ENCODE measurements around the gene TIPARP. TPM values are rescaled to one million over a fixed set of nuclear protein-coding genes. Genes with fewer than 3 reads are reported as not detected.

TIPARP gene
- total and polyA plus RNA-seq, 4 donors = 4.4 to 13.6 (median 8.8) TPM

DNA sequence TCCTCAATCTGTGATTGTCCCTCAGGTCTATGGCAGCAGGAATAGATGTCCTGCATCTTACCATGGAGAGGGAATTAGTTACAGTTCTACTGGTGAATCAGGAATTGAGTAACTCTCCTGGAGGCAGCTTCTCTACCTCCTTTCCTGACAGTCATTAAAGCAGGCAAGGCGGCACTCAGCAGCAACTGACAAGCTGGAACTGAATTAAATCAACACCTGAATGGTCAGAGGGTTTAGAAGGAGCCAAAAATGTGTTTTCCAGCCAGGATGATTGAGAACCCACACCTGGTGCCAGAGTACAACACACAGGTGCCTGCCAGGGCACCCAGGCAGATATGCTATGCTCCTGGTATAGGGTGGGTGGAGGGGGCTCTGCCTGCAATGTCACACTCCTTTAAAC is 43.1 kb upstream of the TIPARP start (continued):
- TF ChIP-seq GABPA (IDR thresholded peaks at IDR 0.05 in 1 of 2, conservative IDR thresholded peaks at IDR 0.05 in 1 of 2) = no peak

- Histone ChIP-seq H3K4me3 (ENCODE audit: low read depth in 1 of 3, low read length in 3 of 3) (no peak overlapping the region), H3K27me3 (ENCODE audit: control insufficient read depth in 4 of 4, insufficient read depth in 4 of 4, low read length in 3 of 4) (no peaks in the 10 kb centered on the region), H3K36me3 (ENCODE audit: control insufficient read depth in 4 of 4, insufficient read depth in 3 of 4, low read depth in 1 of 4, low read length in 3 of 4) (no peaks in the 10 kb centered on the region), H3K9me3 (ENCODE audit: control insufficient read depth in 4 of 4, low read length in 3 of 4) (no peaks in the 10 kb centered on the region), H3K27ac (ENCODE audit: low read depth in 1 of 2, low read length in 2 of 2) (no peak overlapping the region), H3K4me1 (ENCODE audit: control insufficient read depth in 4 of 4, insufficient read depth in 4 of 4, low read length in 3 of 4) (no peaks in the 10 kb centered on the region), H3K9ac (ENCODE audit: low read depth in 1 of 2, low read length in 2 of 2) (no peak overlapping the region)
- WGBS = 91% methylated on average over 4 of the region's 4 CpGs
- DNase-seq (ENCODE audit: low spot score) = no peak
- TF ChIP-seq TAF1 (conservative IDR thresholded peaks at IDR 0.05) (no peak), FOXA2 (IDR thresholded peaks at IDR 0.05) (no peak), HNF4A (conservative IDR thresholded peaks at IDR 0.05) (no peak)
Measured at GRCh38 chr3:156632601-156633000, 41.8 kb upstream of the TIPARP start.

DNA sequence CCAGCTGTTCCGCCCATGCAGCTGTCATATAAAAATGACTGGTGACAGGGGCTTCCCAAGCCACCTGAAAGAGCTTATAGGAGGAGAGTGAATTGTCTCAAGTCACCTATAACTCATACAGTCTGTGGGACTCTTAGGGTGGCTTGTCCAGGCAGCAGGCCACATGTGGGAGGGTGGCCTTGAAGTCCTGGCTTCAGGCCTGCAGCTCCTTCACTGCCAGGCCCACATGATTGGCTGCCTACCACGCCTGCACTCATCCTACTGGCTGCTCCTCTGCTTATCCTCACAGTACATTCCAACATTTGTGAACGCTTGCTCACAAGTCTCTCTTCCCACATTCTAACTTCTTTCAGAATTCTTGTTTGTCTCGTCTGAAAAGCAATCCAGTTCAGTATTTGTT is 41.1 kb upstream of the TIPARP start:
- Histone ChIP-seq H3K9me3 (ENCODE audit: control insufficient read depth in 4 of 4, low read length in 3 of 4) (no peaks in the 10 kb centered on the region), H3K27me3 (ENCODE audit: control insufficient read depth in 4 of 4, insufficient read depth in 4 of 4, low read length in 3 of 4) (no peaks in the 10 kb centered on the region), H3K9ac (ENCODE audit: low read depth in 1 of 2, low read length in 2 of 2) (no peak overlapping the region), H3K27ac (ENCODE audit: low read depth in 1 of 2, low read length in 2 of 2) (no peak overlapping the region), H3K4me3 (ENCODE audit: low read depth in 1 of 3, low read length in 3 of 3) (no peak overlapping the region), H3K4me1 (ENCODE audit: control insufficient read depth in 4 of 4, insufficient read depth in 4 of 4, low read length in 3 of 4) (no peaks in the 10 kb centered on the region), H3K36me3 (ENCODE audit: control insufficient read depth in 4 of 4, insufficient read depth in 3 of 4, low read depth in 1 of 4, low read length in 3 of 4) (no peaks in the 10 kb centered on the region)
- no peak for DNase-seq (ENCODE audit: low spot score)
- 89% methylated on average over 4 of the region's 4 CpGs for WGBS
- TF ChIP-seq FOXA2 (IDR thresholded peaks at IDR 0.05) (no peak), FOXA1 (IDR thresholded peaks at IDR 0.05) (no peak), JUND (IDR thresholded peaks at IDR 0.05) (no peak), EGR1 (IDR thresholded peaks at IDR 0.05; ENCODE audit: low read depth in 2 of 2) (no peak), HNF4G (IDR thresholded peaks at IDR 0.05) (no peak), TAF1 (conservative IDR thresholded peaks at IDR 0.05) (no peak), NR2F2 (IDR thresholded peaks at IDR 0.05) (no peak), GABPA (IDR thresholded peaks at IDR 0.05 in 1 of 2, conservative IDR thresholded peaks at IDR 0.05 in 1 of 2) (no peak), YY1 (IDR thresholded peaks at IDR 0.05) (no peak), RAD21 (IDR thresholded peaks at IDR 0.05) (no peak), ZBTB33 (IDR thresholded peaks at IDR 0.05) (no peak), RXRA (IDR thresholded peaks at IDR 0.05) (no peak)

DNA sequence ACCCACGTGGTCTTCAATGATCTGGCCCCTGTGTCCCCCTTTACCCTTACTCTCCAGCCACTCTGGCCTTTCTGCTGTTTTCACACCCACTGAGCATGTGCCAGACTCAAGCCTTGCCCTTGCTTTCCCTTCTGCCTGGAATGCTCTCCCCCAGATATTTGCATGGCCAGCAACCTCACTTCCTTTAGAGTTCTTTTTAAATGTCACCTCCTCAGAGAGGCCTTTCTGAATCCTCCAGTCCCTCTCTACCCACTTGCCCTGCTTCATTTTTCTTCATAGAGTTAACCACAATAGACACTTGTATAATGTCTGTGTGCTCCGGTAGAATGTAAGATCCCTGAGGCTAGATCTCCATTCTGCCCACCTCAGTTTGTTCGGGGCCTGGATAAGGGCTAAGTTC is 39.4 kb upstream of the TIPARP start:
- Histone ChIP-seq H3K27ac (ENCODE audit: low read depth in 1 of 2, low read length in 2 of 2) (no peak overlapping the region), H3K9ac (ENCODE audit: low read depth in 1 of 2, low read length in 2 of 2) (no peak overlapping the region), H3K27me3 (ENCODE audit: control insufficient read depth in 4 of 4, insufficient read depth in 4 of 4, low read length in 3 of 4) (no peaks in the 10 kb centered on the region), H3K36me3 (ENCODE audit: control insufficient read depth in 4 of 4, insufficient read depth in 3 of 4, low read depth in 1 of 4, low read length in 3 of 4) (no peaks in the 10 kb centered on the region), H3K9me3 (ENCODE audit: control insufficient read depth in 4 of 4, low read length in 3 of 4) (no peaks in the 10 kb centered on the region), H3K4me1 (ENCODE audit: control insufficient read depth in 4 of 4, insufficient read depth in 4 of 4, low read length in 3 of 4) (no peaks in the 10 kb centered on the region), H3K4me3 (ENCODE audit: low read depth in 1 of 3, low read length in 3 of 3) (no peak overlapping the region)
- 88% methylated on average over 3 of the region's 3 CpGs for WGBS
- TF ChIP-seq SP1 (IDR thresholded peaks at IDR 0.05) = no peak
- TF ChIP-seq ZBTB33 (IDR thresholded peaks at IDR 0.05) = no peak
- TF ChIP-seq, protein P1, sequence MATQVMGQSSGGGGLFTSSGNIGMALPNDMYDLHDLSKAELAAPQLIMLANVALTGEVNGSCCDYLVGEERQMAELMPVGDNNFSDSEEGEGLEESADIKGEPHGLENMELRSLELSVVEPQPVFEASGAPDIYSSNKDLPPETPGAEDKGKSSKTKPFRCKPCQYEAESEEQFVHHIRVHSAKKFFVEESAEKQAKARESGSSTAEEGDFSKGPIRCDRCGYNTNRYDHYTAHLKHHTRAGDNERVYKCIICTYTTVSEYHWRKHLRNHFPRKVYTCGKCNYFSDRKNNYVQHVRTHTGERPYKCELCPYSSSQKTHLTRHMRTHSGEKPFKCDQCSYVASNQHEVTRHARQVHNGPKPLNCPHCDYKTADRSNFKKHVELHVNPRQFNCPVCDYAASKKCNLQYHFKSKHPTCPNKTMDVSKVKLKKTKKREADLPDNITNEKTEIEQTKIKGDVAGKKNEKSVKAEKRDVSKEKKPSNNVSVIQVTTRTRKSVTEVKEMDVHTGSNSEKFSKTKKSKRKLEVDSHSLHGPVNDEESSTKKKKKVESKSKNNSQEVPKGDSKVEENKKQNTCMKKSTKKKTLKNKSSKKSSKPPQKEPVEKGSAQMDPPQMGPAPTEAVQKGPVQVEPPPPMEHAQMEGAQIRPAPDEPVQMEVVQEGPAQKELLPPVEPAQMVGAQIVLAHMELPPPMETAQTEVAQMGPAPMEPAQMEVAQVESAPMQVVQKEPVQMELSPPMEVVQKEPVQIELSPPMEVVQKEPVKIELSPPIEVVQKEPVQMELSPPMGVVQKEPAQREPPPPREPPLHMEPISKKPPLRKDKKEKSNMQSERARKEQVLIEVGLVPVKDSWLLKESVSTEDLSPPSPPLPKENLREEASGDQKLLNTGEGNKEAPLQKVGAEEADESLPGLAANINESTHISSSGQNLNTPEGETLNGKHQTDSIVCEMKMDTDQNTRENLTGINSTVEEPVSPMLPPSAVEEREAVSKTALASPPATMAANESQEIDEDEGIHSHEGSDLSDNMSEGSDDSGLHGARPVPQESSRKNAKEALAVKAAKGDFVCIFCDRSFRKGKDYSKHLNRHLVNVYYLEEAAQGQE (IDR thresholded peaks at IDR 0.05) = no peak
- no peak for TF ChIP-seq FOXA1 (IDR thresholded peaks at IDR 0.05)
- no peak for TF ChIP-seq MAX (IDR thresholded peaks at IDR 0.05)
- TF ChIP-seq CTCF (IDR thresholded peaks at IDR 0.05; ENCODE audit: low read depth, low read length, missing input control) = no peak
- TF ChIP-seq HNF4A (conservative IDR thresholded peaks at IDR 0.05) = no peak
- TF ChIP-seq TAF1 (conservative IDR thresholded peaks at IDR 0.05) = no peak
- TF ChIP-seq RAD21 (IDR thresholded peaks at IDR 0.05) = no peak
- TF ChIP-seq NR2F2 (IDR thresholded peaks at IDR 0.05) = no peak
- TF ChIP-seq HNF4G (IDR thresholded peaks at IDR 0.05) = no peak
- DNase-seq (ENCODE audit: low spot score) = no peak
